Muscle layer of duodenum (tissue), 2 donors: Measurements from ENCODE around the gene TCEANC2.
"Not testable (repeated sequence)": the region's sequence is repeated elsewhere in the genome, so short reads cannot be mapped to it uniquely, and the experiment has no call there.

Experiments used
- H3K27ac ChIP-seq: one replicate; pipeline ENCODE4 v1.7.0; 2013; ENCODE audit warnings: mild to moderate bottlenecking, low read length
- H3K27me3 ChIP-seq: one replicate; pipeline ENCODE4 v1.7.0; 2013; ENCODE audit warnings: low read depth, mild to moderate bottlenecking, control low read depth, low read length
- H3K36me3 ChIP-seq, 2 donors: one replicate each; pipeline ENCODE4 v1.7.0; 2013; ENCODE audit warnings: low read length in 2 of 2, control low read depth in 1 of 2, mild to moderate bottlenecking in 1 of 2; ENCODE audit not compliant: insufficient read depth in 2 of 2, control insufficient read depth in 1 of 2
- H3K4me1 ChIP-seq, 2 donors: one replicate each; pipeline ENCODE4 v1.7.0; 2013; ENCODE audit warnings: low read length in 2 of 2, mild to moderate bottlenecking in 2 of 2, control low read depth in 1 of 2, moderate library complexity in 1 of 2; ENCODE audit not compliant: insufficient read depth in 2 of 2, control insufficient read depth in 1 of 2
- H3K4me3 ChIP-seq, 2 donors: one replicate each; pipeline ENCODE4 v1.7.0; 2013; ENCODE audit warnings: low read length in 2 of 2, low read depth in 1 of 2, mild to moderate bottlenecking in 1 of 2
- H3K9me3 ChIP-seq, 2 donors: one replicate each; pipeline ENCODE4 v1.7.0; 2013; ENCODE audit warnings: low read length in 2 of 2, control low read depth in 1 of 2, mild to moderate bottlenecking in 1 of 2; ENCODE audit not compliant: control insufficient read depth in 1 of 2
- donor health status: healthy.

The TCEANC2 gene

GRCh38 chr1:54012863-54013262 is 40.5 kb upstream of the TCEANC2 start:
- H3K27me3 ChIP-seq, result no peaks in the 10 kb centered on the region
- no peaks in the 10 kb centered on the region for H3K4me1 ChIP-seq
- H3K4me3 ChIP-seq, result no peak overlapping the region
- no peaks in the 10 kb centered on the region for H3K36me3 ChIP-seq
- no peak overlapping the region for H3K27ac ChIP-seq
- no peaks in the 10 kb centered on the region for H3K9me3 ChIP-seq

- no peaks in the 10 kb centered on the region for H3K36me3 ChIP-seq
- H3K27ac ChIP-seq, result no peak overlapping the region
- no peak overlapping the region for H3K4me3 ChIP-seq
- H3K9me3 ChIP-seq, result no peaks in the 10 kb centered on the region
- H3K4me1 ChIP-seq, result no peaks in the 10 kb centered on the region
- H3K27me3 ChIP-seq, result no peaks in the 10 kb centered on the region
These were observed 39.9 kb upstream of the TCEANC2 start for GRCh38 chr1:54013393-54014008.

GRCh38 chr1:54014009-54014629 is 39.3 kb upstream of the TCEANC2 start:
- Histone ChIP-seq H3K27me3 (no peaks in the 10 kb centered on the region), H3K4me1 (no peaks in the 10 kb centered on the region), H3K27ac (no peak overlapping the region), H3K36me3 (no peaks in the 10 kb centered on the region), H3K9me3 (no peaks in the 10 kb centered on the region), H3K4me3 (no peak overlapping the region)

- H3K9me3 ChIP-seq, result no peaks in the 10 kb centered on the region
- H3K27ac ChIP-seq, result no peak overlapping the region
These were observed 36.8 kb upstream of the TCEANC2 start for GRCh38 chr1:54016343-54017282.

GRCh38 chr1:54017979-54018378 is 35.4 kb upstream of the TCEANC2 start, which contains the start of gene LDLRAD1:
TSS of gene LDLRAD1 (minus strand) at chr1:54018186. CDS start at chr1:54018112, 74 bp downstream.
- Histone ChIP-seq H3K9me3 (no peaks in the 10 kb centered on the region), H3K27ac (no peak within 1 kb of the TSS), H3K4me3 (no peak within 1 kb of the TSS), H3K27me3 (no peaks in the 10 kb centered on the region), H3K36me3 (no peaks in the 10 kb centered on the region), H3K4me1 (no peaks in the 10 kb centered on the region)

More at GRCh38 chr1:54016343-54017282, 36.8 kb upstream of the TCEANC2 start:
- no peak overlapping the region for H3K4me3 ChIP-seq
- no peaks in the 10 kb centered on the region for H3K4me1 ChIP-seq
- no peaks in the 10 kb centered on the region for H3K27me3 ChIP-seq
- no peaks in the 10 kb centered on the region for H3K36me3 ChIP-seq

GRCh38 chr1:54018635-54019034 is 34.8 kb upstream of the TCEANC2 start:
- H3K27me3 ChIP-seq, result no peaks in the 10 kb centered on the region
- H3K9me3 ChIP-seq, result no peaks in the 10 kb centered on the region
- H3K4me3 ChIP-seq, result no peak overlapping the region
- no peaks in the 10 kb centered on the region for H3K36me3 ChIP-seq
- no peaks in the 10 kb centered on the region for H3K4me1 ChIP-seq
- H3K27ac ChIP-seq, result no peak overlapping the region

- not testable (repeated sequence) for H3K27me3 ChIP-seq, H3K9me3 ChIP-seq, H3K4me1 ChIP-seq, H3K4me3 ChIP-seq, H3K27ac ChIP-seq, H3K36me3 ChIP-seq
These were observed 33.7 kb upstream of the TCEANC2 start for GRCh38 chr1:54019562-54020176.

- Histone ChIP-seq H3K27me3 (no peaks in the 10 kb centered on the region), H3K4me1 (no peaks in the 10 kb centered on the region), H3K4me3 (no peak overlapping the region), H3K36me3 (peaks cover 0 to 3% of the 10 kb centered on the region in 2 donors), H3K9me3 (no peaks in the 10 kb centered on the region), H3K27ac (no peak overlapping the region)
These were observed 29.1 kb upstream of the TCEANC2 start for GRCh38 chr1:54024358-54024757.

GRCh38 chr1:54024811-54025210 is 28.6 kb upstream of the TCEANC2 start:
- H3K27ac ChIP-seq, H3K27me3 ChIP-seq, H3K36me3 ChIP-seq, H3K4me1 ChIP-seq, H3K9me3 ChIP-seq, H3K4me3 ChIP-seq: not testable (repeated sequence)

- peaks cover 20 to 24% of the 10 kb centered on the region in 2 donors for H3K36me3 ChIP-seq
- no peak overlapping the region for H3K27ac ChIP-seq
- H3K9me3 ChIP-seq, result no peaks in the 10 kb centered on the region
- no peak overlapping the region for H3K4me3 ChIP-seq
- H3K4me1 ChIP-seq, result no peaks in the 10 kb centered on the region
- no peaks in the 10 kb centered on the region for H3K27me3 ChIP-seq
These were observed 25.6 kb upstream of the TCEANC2 start for GRCh38 chr1:54027848-54028247.
